Astrocyte of the spinal cord (primary cell): Measurements from ENCODE around the gene MAN1A2.

Source experiments
- DNase-seq: peaks from one replicate; pipeline ENCODE4 v3.0.0; 2011; ENCODE audit warnings: low read depth, low spot score
- H3K4me3 ChIP-seq: 2 replicates; pipeline ENCODE4 v1.5.1; 2011; ENCODE audit warnings: low read depth, mild to moderate bottlenecking, low read length, moderate library complexity
- in situ Hi-C: cut with HindIII; loops from 2 replicates; pipeline ENCODE4 v1.10.0; 2017; ENCODE audit warnings: low sequenced_read_pairs
- TF ChIP-seq, protein P1 (sequence below): IDR thresholded peaks from 2 replicates; pipeline ENCODE4 v1.5.1; 2012; ENCODE audit warnings: low read depth, mild to moderate bottlenecking, low read length, inconsistent platforms

The MAN1A2 gene

DNA sequence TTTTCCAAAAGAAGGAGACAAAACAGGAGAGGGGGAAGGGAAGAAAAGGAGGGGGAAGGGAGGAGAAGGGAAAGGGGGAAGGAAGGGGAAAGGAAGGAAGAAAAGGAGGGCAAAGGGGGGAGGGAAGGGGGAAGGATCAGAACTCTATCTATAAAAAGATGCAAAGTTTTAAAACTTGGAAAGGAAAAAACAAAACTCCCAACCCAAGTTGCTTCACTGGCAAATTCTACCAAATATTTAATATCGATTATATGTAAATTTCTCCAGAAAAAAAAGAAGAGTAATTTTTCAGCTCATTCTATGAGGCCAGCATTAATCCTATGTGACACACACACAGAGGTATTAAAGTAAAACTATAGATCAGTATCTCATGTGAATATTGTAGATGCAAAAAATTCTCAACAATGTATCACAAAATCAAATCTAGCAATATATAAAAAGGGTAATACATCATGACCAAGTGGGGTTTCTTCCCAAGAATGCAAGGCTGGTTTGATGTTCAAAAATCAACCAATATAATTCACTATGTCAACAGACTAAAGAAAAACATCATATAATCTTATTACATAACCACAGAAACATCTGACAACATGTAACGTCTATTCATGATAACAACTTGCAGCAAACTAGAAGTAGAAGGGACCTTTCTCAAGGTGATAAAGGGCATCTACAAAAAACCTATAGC is 57.9 kb downstream of the MAN1A2 start:
- in situ Hi-C loops: no loop called here
- no peak overlapping the region for H3K4me3 ChIP-seq
- DNase-seq: no peak
- TF ChIP-seq, protein P1, sequence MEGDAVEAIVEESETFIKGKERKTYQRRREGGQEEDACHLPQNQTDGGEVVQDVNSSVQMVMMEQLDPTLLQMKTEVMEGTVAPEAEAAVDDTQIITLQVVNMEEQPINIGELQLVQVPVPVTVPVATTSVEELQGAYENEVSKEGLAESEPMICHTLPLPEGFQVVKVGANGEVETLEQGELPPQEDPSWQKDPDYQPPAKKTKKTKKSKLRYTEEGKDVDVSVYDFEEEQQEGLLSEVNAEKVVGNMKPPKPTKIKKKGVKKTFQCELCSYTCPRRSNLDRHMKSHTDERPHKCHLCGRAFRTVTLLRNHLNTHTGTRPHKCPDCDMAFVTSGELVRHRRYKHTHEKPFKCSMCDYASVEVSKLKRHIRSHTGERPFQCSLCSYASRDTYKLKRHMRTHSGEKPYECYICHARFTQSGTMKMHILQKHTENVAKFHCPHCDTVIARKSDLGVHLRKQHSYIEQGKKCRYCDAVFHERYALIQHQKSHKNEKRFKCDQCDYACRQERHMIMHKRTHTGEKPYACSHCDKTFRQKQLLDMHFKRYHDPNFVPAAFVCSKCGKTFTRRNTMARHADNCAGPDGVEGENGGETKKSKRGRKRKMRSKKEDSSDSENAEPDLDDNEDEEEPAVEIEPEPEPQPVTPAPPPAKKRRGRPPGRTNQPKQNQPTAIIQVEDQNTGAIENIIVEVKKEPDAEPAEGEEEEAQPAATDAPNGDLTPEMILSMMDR: no peak

DNA sequence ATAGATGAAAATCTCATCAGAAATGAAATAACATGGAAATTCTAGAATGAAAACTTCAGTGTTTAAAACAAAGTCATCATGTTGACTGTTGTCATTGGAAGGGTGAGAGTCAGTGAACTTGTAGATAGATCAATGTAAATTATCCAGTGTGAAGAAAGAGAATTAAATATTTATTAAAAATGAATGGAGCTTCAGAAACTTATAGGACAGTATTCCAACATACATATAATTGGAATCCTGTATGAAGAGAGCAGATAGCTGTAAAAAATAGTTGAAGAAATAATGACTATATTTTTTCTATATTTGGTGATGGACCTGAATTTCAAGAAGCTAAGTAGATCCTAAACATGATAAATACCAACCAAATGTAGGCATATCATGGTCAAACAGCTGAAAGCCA is 60.0 kb downstream of the MAN1A2 start:
- H3K4me3 ChIP-seq: no peak overlapping the region
- peak; percentile 1 for DNase-seq
- in situ Hi-C loops: no loop called here
- TF ChIP-seq, protein P1: no peak

DNA sequence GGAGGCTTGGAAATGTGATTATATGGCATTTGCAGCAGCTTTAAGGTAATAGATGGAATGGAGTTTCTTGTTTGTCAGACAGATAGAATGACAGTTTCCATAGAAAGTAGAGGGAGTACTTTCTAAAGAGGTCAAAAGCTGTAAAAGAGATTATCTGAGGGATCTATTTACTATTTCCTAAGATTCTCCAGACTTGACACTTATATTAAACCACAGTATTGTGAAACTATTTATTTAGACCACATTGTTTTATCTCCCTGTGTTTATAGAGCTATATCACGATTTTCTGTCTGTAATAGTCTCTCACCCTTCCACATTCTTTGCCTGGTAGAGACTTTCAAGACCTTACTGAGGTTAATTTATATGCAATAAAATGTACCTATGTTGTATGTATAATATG is 66.7 kb downstream of the MAN1A2 start:
- DNase-seq: no peak
- in situ Hi-C loops: no loop called here
- TF ChIP-seq, protein P1: no peak
- H3K4me3 ChIP-seq: no peak overlapping the region

DNA sequence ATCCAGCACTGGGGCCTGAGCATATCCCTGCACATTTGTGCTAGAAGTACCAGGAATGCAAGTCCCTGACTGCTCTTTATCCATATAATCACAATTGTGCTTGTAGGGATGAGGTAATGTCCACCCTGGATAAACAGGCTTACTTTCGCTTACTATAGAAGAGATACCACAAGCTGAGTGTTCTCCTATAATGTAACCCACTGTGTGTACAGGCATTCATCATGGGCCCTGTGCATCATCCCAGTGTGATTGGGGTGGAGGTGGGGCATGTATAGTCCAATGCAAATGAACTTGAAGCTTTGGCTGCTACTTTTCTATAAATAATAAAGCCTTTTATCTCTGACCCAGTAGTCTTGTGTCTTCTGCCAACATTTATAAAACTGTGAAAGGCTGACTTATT is 69.3 kb downstream of the MAN1A2 start:
- H3K4me3 ChIP-seq: no peak overlapping the region
- DNase-seq: peak; percentile 3
- TF ChIP-seq, protein P1: no peak
- in situ Hi-C loops: no loop called here

DNA sequence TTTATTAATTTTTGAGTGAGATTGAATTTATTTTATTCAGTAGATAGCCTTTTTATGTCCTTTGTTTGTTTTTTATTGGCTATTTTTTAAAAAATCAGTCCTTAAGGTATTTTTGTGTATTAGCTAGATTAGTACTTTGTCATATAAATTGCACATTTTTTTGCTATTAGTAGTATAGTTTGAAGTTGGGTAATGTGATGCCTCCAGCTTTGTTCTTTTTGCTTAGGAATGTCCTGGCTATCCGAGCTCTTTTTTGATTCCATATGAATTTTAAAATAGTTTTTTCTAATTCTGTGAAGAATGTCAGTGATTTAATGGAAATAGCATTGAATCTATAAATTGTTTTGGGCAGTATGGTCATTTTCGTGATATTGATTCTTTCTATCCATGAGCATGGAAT is 80.4 kb downstream of the MAN1A2 start:
- TF ChIP-seq, protein P1: no peak
- peak; percentile 6 for DNase-seq
- no peak overlapping the region for H3K4me3 ChIP-seq
- in situ Hi-C loops: no loop called here

DNA sequence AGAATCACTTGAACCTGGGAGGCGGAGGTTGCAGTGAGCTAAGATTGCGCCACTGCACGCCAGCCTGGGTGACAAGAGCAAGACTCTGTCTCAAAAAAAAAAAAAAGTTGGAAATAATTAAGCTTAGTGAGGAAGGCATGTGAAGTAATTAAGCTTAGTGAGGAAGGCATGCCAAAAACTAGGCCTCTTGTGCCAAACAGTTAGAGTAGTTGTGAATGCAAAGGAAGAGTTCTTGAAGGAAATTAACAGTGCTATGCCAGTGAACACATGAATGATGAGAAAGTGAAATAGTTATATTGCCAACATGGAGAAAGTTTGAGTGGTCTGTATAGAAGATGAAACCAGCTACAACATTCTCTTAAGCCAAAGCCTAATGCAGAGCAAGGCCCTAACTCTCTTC is 85.0 kb downstream of the MAN1A2 start:
- TF ChIP-seq, protein P1: no peak
- in situ Hi-C loops: no loop called here
- no peak overlapping the region for H3K4me3 ChIP-seq
- DNase-seq: no peak
